Ascending aorta (tissue), 2 donors: ENCODE data around the gene POLR2J. TPM values are rescaled to one million over a fixed set of nuclear protein-coding genes. Genes with fewer than 3 reads are reported as not detected.

Experiments
- DNase-seq, 2 donors: peaks; one replicate each; pipeline ENCODE4 v3.0.0-alpha.2; 2019; ENCODE audit warnings: low spot score in 2 of 2
- H3K27ac ChIP-seq, 2 donors: fragments of 200-600 bp; sonication (generic); one replicate each; pipeline ENCODE4 v1.5.1; 2016 to 2017; ENCODE audit warnings: mild to moderate bottlenecking in 1 of 2
- H3K27me3 ChIP-seq: fragments of 200-600 bp; sonication (generic); one replicate; pipeline ENCODE4 v1.5.1; 2017
- H3K36me3 ChIP-seq, 2 donors: fragments of 200-600 bp; sonication (generic); one replicate each; pipeline ENCODE4 v1.5.1; 2016
- H3K4me1 ChIP-seq, 2 donors: fragments of 200-600 bp; sonication (generic); one replicate each; pipeline ENCODE4 v1.5.1; 2016 to 2017; ENCODE audit warnings: mild to moderate bottlenecking in 1 of 2
- H3K4me3 ChIP-seq, 2 donors: fragments of 200-600 bp; sonication (generic); one replicate each; pipeline ENCODE4 v1.5.1; 2016 to 2017; ENCODE audit warnings: mild to moderate bottlenecking in 1 of 2
- H3K9me3 ChIP-seq, 2 donors: fragments of 200-600 bp; sonication (generic); one replicate each; pipeline ENCODE4 v1.5.1; 2016
- intact Hi-C: fragments of 100-400 bp; cut with DNase I; formaldehyde crosslinking; loops from one replicate; pipeline ENCODE4 v1.15.1; 2023
- total RNA-seq: library from RNA; depleted of rRNA; stranded (reverse); fragments of >200 nt; gene quantifications from one replicate; pipeline ENCODE4 v1.1.0, GENCODE V29; 2016
- TF ChIP-seq, protein P1 (sequence below), 3 experiments: fragments of 200-600 bp in 2 of 3; fragments of 450-650 bp in 1 of 3; sonication (generic) in 2 of 3; IDR thresholded peaks; one replicate each; pipeline ENCODE4 v1.5.1; 2016 to 2019; ENCODE audit warnings: antibody characterized with exemption in 3 of 3, mild to moderate bottlenecking in 1 of 3, moderate library complexity in 1 of 3

POLR2J gene
- total RNA-seq, 1 donor from 2014 or later: 40.8 TPM

DNA sequence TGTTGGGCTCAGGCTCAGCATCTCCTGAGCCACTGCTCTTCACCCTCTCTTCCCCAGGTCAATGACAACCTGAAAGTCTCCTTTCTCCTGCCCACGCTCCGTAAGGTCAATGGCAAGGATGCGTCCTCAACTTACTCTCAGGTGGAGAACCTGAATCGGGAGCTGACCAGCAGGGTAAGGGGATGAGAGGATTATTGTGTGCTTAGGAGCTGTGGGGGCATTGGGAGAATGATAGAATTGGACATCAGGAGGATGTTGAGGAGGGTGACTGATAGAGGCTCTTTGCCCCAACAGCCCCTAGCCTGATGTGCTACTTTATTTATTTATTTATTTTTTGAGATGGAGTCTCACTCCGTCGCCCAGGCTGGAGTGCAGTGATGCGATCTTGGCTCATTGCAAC, 12.6 kb downstream of the POLR2J start:
- TF ChIP-seq, protein P1, sequence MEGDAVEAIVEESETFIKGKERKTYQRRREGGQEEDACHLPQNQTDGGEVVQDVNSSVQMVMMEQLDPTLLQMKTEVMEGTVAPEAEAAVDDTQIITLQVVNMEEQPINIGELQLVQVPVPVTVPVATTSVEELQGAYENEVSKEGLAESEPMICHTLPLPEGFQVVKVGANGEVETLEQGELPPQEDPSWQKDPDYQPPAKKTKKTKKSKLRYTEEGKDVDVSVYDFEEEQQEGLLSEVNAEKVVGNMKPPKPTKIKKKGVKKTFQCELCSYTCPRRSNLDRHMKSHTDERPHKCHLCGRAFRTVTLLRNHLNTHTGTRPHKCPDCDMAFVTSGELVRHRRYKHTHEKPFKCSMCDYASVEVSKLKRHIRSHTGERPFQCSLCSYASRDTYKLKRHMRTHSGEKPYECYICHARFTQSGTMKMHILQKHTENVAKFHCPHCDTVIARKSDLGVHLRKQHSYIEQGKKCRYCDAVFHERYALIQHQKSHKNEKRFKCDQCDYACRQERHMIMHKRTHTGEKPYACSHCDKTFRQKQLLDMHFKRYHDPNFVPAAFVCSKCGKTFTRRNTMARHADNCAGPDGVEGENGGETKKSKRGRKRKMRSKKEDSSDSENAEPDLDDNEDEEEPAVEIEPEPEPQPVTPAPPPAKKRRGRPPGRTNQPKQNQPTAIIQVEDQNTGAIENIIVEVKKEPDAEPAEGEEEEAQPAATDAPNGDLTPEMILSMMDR (IDR thresholded peaks at IDR 0.05): no peak
- H3K4me3 ChIP-seq: peak overlapping the region in 1 of 2 donors; percentile 99
- intact Hi-C loops: no loop called here
- H3K27ac ChIP-seq: no peak overlapping the region
- peaks cover 11 to 15% of the 10 kb centered on the region in 2 donors for H3K4me1 ChIP-seq
- no peaks in the 10 kb centered on the region for H3K9me3 ChIP-seq
- DNase-seq: no peak
- no peaks in the 10 kb centered on the region for H3K27me3 ChIP-seq
- H3K36me3 ChIP-seq: peaks cover 0 to 10% of the 10 kb centered on the region in 2 donors

DNA sequence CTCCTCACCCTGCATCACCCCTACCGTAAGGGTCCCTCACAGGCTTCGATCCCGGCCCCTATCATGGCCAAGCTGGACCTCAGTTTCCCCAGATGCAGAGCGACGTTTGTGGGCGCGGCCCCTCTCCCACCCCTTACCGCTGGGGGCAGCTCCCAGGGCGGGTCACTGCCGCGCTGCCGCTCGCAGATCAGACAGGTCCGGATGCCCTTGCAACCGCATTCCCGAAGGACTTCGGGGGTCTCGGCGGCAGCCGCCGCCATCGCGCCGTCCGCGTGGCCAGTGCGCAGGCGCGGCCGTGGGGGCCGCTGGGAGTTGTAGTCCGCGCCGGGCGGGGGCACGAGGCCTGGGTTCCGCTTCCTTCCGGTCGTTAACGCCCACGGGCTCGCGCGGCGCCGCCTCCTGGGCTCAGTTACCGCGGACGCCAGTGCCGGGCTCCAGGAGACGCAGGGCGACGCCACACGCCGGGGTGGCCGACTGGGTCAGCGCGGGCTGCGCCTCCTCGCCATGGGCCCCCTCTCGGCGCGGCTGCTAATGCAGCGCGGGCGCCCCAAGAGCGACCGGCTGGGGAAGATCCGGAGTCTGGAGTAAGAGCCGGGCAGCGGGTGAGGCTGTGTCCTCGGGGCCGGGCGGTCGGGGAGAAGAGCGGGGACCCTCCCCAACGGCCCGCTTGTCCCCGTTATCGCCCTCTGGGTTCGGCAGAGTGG, 14.0 kb downstream of the POLR2J start, which contains the start of the genes ALKBH4 and LRWD1:
ALKBH4 (minus strand) TSS at position 287 of the 704 bp plus-strand sequence; CDS start at position 260, 27 bp downstream.
LRWD1 (plus strand) TSS at position 408 of the 704 bp plus-strand sequence; CDS start at position 505, 97 bp downstream.
- DNase-seq: peak; percentile 67 to 97
- peaks cover 11 to 15% of the 10 kb centered on the region in 2 donors for H3K4me1 ChIP-seq
- TF ChIP-seq, protein P1 (IDR thresholded peaks at IDR 0.05): peak in 1 of 3 experiments; percentile 18
- peak within 1 kb of the TSS; percentile 85 to 99 for H3K4me3 ChIP-seq
- no peaks in the 10 kb centered on the region for H3K9me3 ChIP-seq
- H3K36me3 ChIP-seq: peaks cover 0 to 2% of the 10 kb centered on the region in 2 donors
- intact Hi-C loops: loop anchor here (2.0 kb wide), 1 partner anchor 32 kb away; the partner anchor contains the start of gene ORAI2
- peak within 1 kb of the TSS; percentile 64 to 78 for H3K27ac ChIP-seq
- no peaks in the 10 kb centered on the region for H3K27me3 ChIP-seq

DNA sequence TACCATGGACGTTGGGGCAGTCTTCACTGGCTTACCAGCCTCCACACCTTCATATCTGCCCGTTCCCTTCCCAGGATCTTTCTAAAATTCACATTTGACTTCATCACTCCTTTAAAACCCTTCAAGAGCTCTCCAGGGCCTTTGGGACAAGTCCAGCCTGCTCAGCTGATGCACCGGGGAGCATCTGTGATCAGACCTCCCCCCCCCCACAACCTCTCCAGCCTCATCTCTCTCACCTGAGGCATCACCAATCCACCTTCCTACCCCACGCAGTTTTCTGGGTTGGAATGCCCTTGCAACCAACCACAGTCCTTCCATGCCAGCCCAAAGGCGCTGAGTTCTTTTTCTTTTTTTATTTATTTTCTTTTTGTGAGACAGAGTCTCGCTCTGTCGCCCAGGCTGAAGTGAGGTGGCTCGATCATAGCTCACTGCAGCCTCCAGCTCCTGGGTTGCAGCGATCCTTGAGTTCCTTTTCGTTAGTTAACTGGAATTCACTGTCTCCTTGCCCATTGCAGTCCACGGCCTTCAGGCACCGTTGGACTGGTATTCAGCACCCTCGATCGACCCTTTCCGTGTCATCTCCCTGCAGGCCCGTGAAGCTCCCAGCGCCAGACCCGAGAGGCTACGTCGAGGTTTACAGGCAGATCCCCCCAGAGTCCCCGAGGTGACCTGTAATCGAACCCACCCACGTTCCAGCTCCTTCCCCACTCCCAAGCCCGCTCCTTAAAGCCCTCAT, 14.7 kb downstream of the POLR2J start:
- DNase-seq: no peak
- Histone ChIP-seq H3K9me3 (no peaks in the 10 kb centered on the region), H3K27ac (peak overlapping the region; percentile 64 to 78), H3K27me3 (no peaks in the 10 kb centered on the region), H3K4me3 (peak overlapping the region; percentile 85 to 99), H3K36me3 (peaks cover 4 to 6% of the 10 kb centered on the region in 2 donors), H3K4me1 (peaks cover 11 to 15% of the 10 kb centered on the region in 2 donors)
- TF ChIP-seq, protein P1 (IDR thresholded peaks at IDR 0.05): no peak
- intact Hi-C loops: loop anchor here (2.0 kb wide), 1 partner anchor 31 kb away; the partner anchor contains the start of gene ORAI2

DNA sequence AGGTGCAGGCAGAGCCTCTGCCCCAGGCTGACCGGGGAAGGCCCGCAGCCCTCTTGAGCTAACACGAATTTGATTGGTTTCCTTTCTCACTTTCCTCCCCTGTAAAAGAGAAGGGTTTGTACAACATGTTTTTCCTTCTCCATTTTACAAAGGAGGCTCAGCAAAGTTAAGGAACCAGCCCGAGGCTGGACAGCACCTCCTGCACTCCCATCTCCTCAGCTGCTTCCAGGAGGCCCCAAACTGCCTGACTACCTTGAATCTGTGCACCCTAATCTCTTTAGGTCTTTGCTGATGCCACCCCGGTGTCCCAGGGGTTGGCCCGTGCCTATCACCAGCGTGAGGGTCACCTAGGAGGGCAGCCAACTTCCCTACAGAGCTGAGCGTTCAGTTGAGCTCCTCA, 18.3 kb downstream of the POLR2J start:
- H3K27ac ChIP-seq: no peak overlapping the region
- peaks cover 37 to 38% of the 10 kb centered on the region in 2 donors for H3K36me3 ChIP-seq
- H3K9me3 ChIP-seq: no peaks in the 10 kb centered on the region
- H3K4me1 ChIP-seq: peaks cover 6 to 8% of the 10 kb centered on the region in 2 donors
- intact Hi-C loops: no loop called here
- no peaks in the 10 kb centered on the region for H3K27me3 ChIP-seq
- DNase-seq: no peak
- no peak overlapping the region for H3K4me3 ChIP-seq
- TF ChIP-seq, protein P1 (IDR thresholded peaks at IDR 0.05): no peak

DNA sequence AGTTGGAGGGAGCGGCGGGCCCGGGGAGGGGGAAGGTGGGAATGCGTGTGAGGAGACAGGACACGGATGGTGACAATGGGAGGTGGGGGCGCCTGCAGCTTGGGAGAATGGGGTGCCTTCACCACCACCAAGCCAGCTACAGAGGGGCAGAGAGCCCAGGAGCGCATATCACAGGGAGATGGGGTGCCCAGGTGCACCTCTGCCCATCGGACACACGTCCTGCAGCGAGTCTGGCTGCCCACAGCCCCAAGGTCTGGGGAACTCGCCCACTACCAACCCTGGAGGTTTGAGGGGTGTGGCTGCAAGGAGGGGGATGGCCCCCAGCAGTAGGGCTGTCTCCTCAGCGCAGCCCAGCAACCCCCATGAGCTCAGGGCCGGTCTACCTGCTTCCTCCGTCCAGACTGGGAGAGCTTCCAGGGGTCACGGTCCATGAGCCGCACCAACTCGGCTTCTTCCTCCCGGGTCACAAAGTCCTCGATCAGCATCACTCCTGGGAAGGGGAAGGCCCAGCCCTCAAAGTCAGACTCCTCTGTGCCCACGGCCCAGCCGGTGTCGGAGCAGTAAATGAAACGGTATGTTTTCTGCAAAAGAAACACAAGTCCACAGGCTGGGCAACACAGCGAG, 19.4 kb downstream of the POLR2J start:
- peaks cover 37 to 44% of the 10 kb centered on the region in 2 donors for H3K36me3 ChIP-seq
- H3K27ac ChIP-seq: no peak overlapping the region
- peaks cover 6 to 8% of the 10 kb centered on the region in 2 donors for H3K4me1 ChIP-seq
- H3K4me3 ChIP-seq: no peak overlapping the region
- intact Hi-C loops: no loop called here
- H3K9me3 ChIP-seq: no peaks in the 10 kb centered on the region
- H3K27me3 ChIP-seq: no peaks in the 10 kb centered on the region
- TF ChIP-seq, protein P1 (IDR thresholded peaks at IDR 0.05): no peak
- DNase-seq: no peak
